K562 (cell line): ENCODE results near the gene STK16. TPM values are rescaled to one million over a fixed set of nuclear protein-coding genes. Genes with fewer than 3 reads are reported as not detected.

Source experiments
- ATF1 ChIP-seq, 2 experiments: fragments of 450-650 bp in 1 of 2; IDR thresholded peaks; 2 replicates each; pipeline ENCODE4 v1.6.1; 2016; ENCODE audit warnings: missing compliant biosample characterization in 1 of 2, missing genetic modification characterization in 1 of 2
- ATF2 ChIP-seq: sonication (generic); formaldehyde crosslinking; IDR thresholded peaks from 2 replicates; pipeline ENCODE4 v1.8.1; 2022; ENCODE audit warnings: missing genetic modification reagents
- ETS1 ChIP-seq: conservative IDR thresholded peaks from 2 replicates; pipeline ENCODE4 v1.6.1; 2011; ENCODE audit warnings: low read depth, mild to moderate bottlenecking, low read length; ENCODE audit not compliant: control insufficient read depth
- FOXK1 ChIP-seq: sonication (generic); formaldehyde crosslinking; IDR thresholded peaks from 2 replicates; pipeline ENCODE4 v1.8.0; 2022; ENCODE audit warnings: missing genetic modification reagents, mild to moderate bottlenecking, borderline replicate concordance
- FOXP4 ChIP-seq: sonication (generic); formaldehyde crosslinking; IDR thresholded peaks from 2 replicates; pipeline ENCODE4 v1.8.0; 2022; ENCODE audit warnings: mild to moderate bottlenecking, missing genetic modification reagents, borderline replicate concordance
- KAT8 ChIP-seq: fragments of 450-650 bp; IDR thresholded peaks from 2 replicates; pipeline ENCODE4 v1.6.1; 2016; ENCODE audit warnings: low read depth, mild to moderate bottlenecking
- KDM1A ChIP-seq, 2 experiments: fragments of 450-650 bp; IDR thresholded peaks; 2 replicates each; pipeline ENCODE4 v1.6.1; 2016; ENCODE audit warnings: mild to moderate bottlenecking in 2 of 2
- PTRF ChIP-seq: fragments of 450-650 bp; IDR thresholded peaks from 2 replicates; pipeline ENCODE4 v1.6.1; 2016; ENCODE audit warnings: mild to moderate bottlenecking, missing genetic modification characterization, missing compliant biosample characterization
- TCF15 ChIP-seq: fragments of 250-450 bp; sonication (Bioruptor Pico); IDR thresholded peaks from 2 replicates; pipeline ENCODE4 v1.8.0; 2022; ENCODE audit warnings: moderate library complexity, mild to moderate bottlenecking, inconsistent platforms
- ZNF511 ChIP-seq: sonication (generic); formaldehyde crosslinking; IDR thresholded peaks from 2 replicates; pipeline ENCODE4 v1.8.0; 2022; ENCODE audit warnings: mild to moderate bottlenecking, missing genetic modification reagents
- ZNF609 ChIP-seq: sonication (generic); formaldehyde crosslinking; IDR thresholded peaks from 2 replicates; pipeline ENCODE4 v1.8.1; 2023; ENCODE audit warnings: missing genetic modification reagents, mild to moderate bottlenecking, borderline replicate concordance
- ZNF76 ChIP-seq: fragments of 250-450 bp; sonication (Bioruptor Pico); IDR thresholded peaks from 2 replicates; pipeline ENCODE4 v1.4.0; 2020; ENCODE audit warnings: mild to moderate bottlenecking, moderate library complexity, borderline replicate concordance
- ZNF764 ChIP-seq: fragments of 250-450 bp; sonication (Bioruptor Pico); IDR thresholded peaks from 2 replicates; pipeline ENCODE4 v1.4.0; 2020; ENCODE audit warnings: low read depth, mild to moderate bottlenecking, moderate library complexity
- ZSCAN32 ChIP-seq: fragments of 450-650 bp; formaldehyde crosslinking; IDR thresholded peaks from 2 replicates; pipeline ENCODE4 v1.4.0; 2020; ENCODE audit warnings: mild to moderate bottlenecking, moderate library complexity
- polyA plus RNA-seq, 8 experiments: library from polyadenylated mRNA; depleted of rRNA in 4 of 8; stranded (reverse) in 5 of 8; unstranded in 3 of 8; fragments of >200 nt; fragmentation: Nextera tagmentation in 2 of 8; fragmentation: Illumina TruSeq in 1 of 8; extraction: Ambion mirVana in 2 of 8; extraction: Trizol in 1 of 8; gene quantifications; 2 replicates each; pipeline versions ENCODE4 v1.2.1 to v1.2.3, GENCODE V29; 2011 to 2014; ENCODE audit warnings: inconsistent platforms in 1 of 8, missing spikeins in 1 of 8
- total RNA-seq, 7 experiments: library from RNA; depleted of rRNA in 6 of 7; stranded (reverse); fragments of >200 nt in 6 of 7; fragmentation: Illumina TruSeq in 2 of 7; extraction: Trizol in 2 of 7; gene quantifications; 2 replicates each; pipeline versions ENCODE4 v1.2.1 to v1.2.3, GENCODE V29; 2011 to 2021; ENCODE audit warnings: low replicate concordance in 1 of 7

Gene STK16
- total and polyA plus RNA-seq, 9 of the 15 experiments (the other 6 are each of a cell fraction or from before 2014, with no cell fraction given), result 5.4 to 36.2 (median 17.8) TPM

GRCh38 chr2:219279151-219279915 lies 34.1 kb downstream of the STK16 start, which contains the start of gene DNAJB2 (continued):
- peak; percentile 97 for TF ChIP-seq ETS1
- TF ChIP-seq FOXK1, result no peak
- TF ChIP-seq ATF1 (CRISPR knock-in tag; IDR thresholded peaks at IDR 0.05), result peak; percentile 57; the same call in 1 of the 2 replicates
- peak; percentile 96 for TF ChIP-seq ATF1 (tag; IDR thresholded peaks at IDR 0.05)
- 0 out of 2 replicates have a peak, but pooled peaks have one; percentile 77 for TF ChIP-seq ATF2 (CRISPR knock-in tag)
- TF ChIP-seq ZSCAN32 (CRISPR knock-in tag), result no peak
- TF ChIP-seq KDM1A (IDR thresholded peaks at IDR 0.05), result peak; percentile 86 to 87
- peak; percentile 79; the same call in 1 of the 2 replicates for TF ChIP-seq ZNF76 (CRISPR knock-in tag)
- TF ChIP-seq FOXP4, result no peak
- 0 out of 2 replicates have a peak, but pooled peaks have one; percentile 23 for TF ChIP-seq ZNF511 (CRISPR knock-in tag)
- TF ChIP-seq TCF15 (CRISPR knock-in tag), result no peak
- TF ChIP-seq PTRF (tag), result no peak
- no peak for TF ChIP-seq KAT8
- no peak for TF ChIP-seq ZNF764 (CRISPR knock-in tag)
- no peak; the same call in 1 of the 2 replicates for TF ChIP-seq ZNF609 (CRISPR knock-in tag)
